K562 (cell line): Measurements from ENCODE around the gene TCEAL1. TPM values are rescaled to one million over a fixed set of nuclear protein-coding genes. Genes with fewer than 3 reads are reported as not detected.
"Not testable (repeated sequence)": the region's sequence is repeated elsewhere in the genome, so short reads cannot be mapped to it uniquely, and the experiment has no call there.

Experiments
- ATAC-seq: fragments of 200-7000 bp; cut with Tn5 transposase; 3 replicates; pipeline ENCODE4 v1.9.1; 2020; ENCODE audit warnings: moderate library complexity
- BruUV-seq: library from RNA; stranded (reverse); fragments of 400-500 nt; replicated peaks from 2 replicates; lab custom pipeline; 2021; lab: Mats Ljungman, UMichigan
- CTCF ChIA-PET: fragments of 300-600 bp; formaldehyde crosslinking; extraction: SDS; loops from one replicate; lab custom pipeline; 2021; ENCODE audit warnings: low intra/inter-chr PET ratio; lab: Yijun Ruan, JAX
- POLR2A ChIA-PET: fragments of 300-600, 350-650 bp; sonication (Branson Sonifier 250); formaldehyde crosslinking; extraction: SDS; loops from one replicate; lab custom pipeline; 2021; ENCODE audit warnings: antibody characterized with exemption, inconsistent platforms; lab: Yijun Ruan, JAX
- DNase-seq, 4 experiments: peaks; one replicate each; pipeline versions ENCODE4 v3.0.0 to v3.0.0-alpha.2; 2011 to 2018; ENCODE audit warnings: low spot score in 3 of 4, mixed read lengths in 3 of 4; ENCODE audit errors: extremely low read depth in 1 of 4
- FAIRE-seq: peaks from 2 replicates; lab custom pipeline; 2011; peaks lifted over from hg19 to GRCh38; lab: Jason Lieb, UNC
- H2AFZ ChIP-seq: 2 replicates; pipeline ENCODE4 v1.6.0; 2011; ENCODE audit warnings: low read depth, low read length, control low read depth, inconsistent platforms
- H3K27ac ChIP-seq: fragments of 200-600 bp; 3 replicates; pipeline ENCODE4 v1.8.0; 2011; ENCODE audit warnings: low read depth, mild to moderate bottlenecking, control low read depth, inconsistent platforms, low read length, moderate library complexity, mixed read lengths; ENCODE audit errors: extremely low read depth
- H3K27me3 ChIP-seq, 2 experiments: fragments of 300-600 bp in 1 of 2; 2 replicates in 1 of 2; 3 replicates in 1 of 2; pipeline versions ENCODE4 v1.6.0 to v1.8.0; 2011; ENCODE audit warnings: inconsistent platforms in 2 of 2, low read length in 2 of 2, mild to moderate bottlenecking in 1 of 2, mixed read lengths in 1 of 2, moderate library complexity in 1 of 2; ENCODE audit not compliant: control insufficient read depth in 2 of 2, insufficient read depth in 2 of 2
- H3K36me3 ChIP-seq: fragments of 300-600 bp; 3 replicates; pipeline ENCODE4 v1.8.0; 2011; ENCODE audit warnings: mild to moderate bottlenecking, low read length, inconsistent platforms; ENCODE audit not compliant: control insufficient read depth, insufficient read depth
- H3K4me1 ChIP-seq, 2 experiments: fragments of 200-600 bp in 1 of 2; replicated peaks in 1 of 2; 2 replicates in 1 of 2; 3 replicates in 1 of 2; pipeline versions ENCODE4 v1.5.1 to v1.8.0; 2011; ENCODE audit warnings: inconsistent platforms in 2 of 2, low read length in 2 of 2, mild to moderate bottlenecking in 1 of 2, mixed read lengths in 1 of 2, moderate library complexity in 1 of 2; ENCODE audit not compliant: control insufficient read depth in 2 of 2, insufficient read depth in 2 of 2
- H3K4me2 ChIP-seq: 2 replicates; pipeline ENCODE4 v1.6.1; 2011; ENCODE audit warnings: low read length, control low read depth, inconsistent platforms, mixed read lengths; ENCODE audit not compliant: insufficient read depth
- H3K4me3 ChIP-seq: fragments of 200-600 bp; sonication (generic), shearing (Covaris generic); 2 replicates; pipeline ENCODE4 v1.5.1; 2016; ENCODE audit warnings: control low read depth, inconsistent platforms
- H3K79me2 ChIP-seq: fragments of 200-600 bp; 3 replicates; pipeline ENCODE4 v1.8.0; 2011; ENCODE audit warnings: low read length, inconsistent platforms; ENCODE audit not compliant: control insufficient read depth, insufficient read depth
- H3K9ac ChIP-seq, 2 experiments: 2 replicates each; pipeline versions ENCODE4 v1.6.0 to v1.6.1; 2011; ENCODE audit warnings: low read depth in 2 of 2, low read length in 2 of 2, control low read depth in 1 of 2, inconsistent platforms in 1 of 2, mild to moderate bottlenecking in 1 of 2, mixed read lengths in 1 of 2; ENCODE audit not compliant: insufficient read depth in 1 of 2
- H3K9me1 ChIP-seq: one replicate; pipeline ENCODE4 v1.6.0; 2011; ENCODE audit warnings: inconsistent platforms, mild to moderate bottlenecking, low read length, moderate library complexity; ENCODE audit not compliant: control insufficient read depth, insufficient read depth
- H3K9me3 ChIP-seq: replicated peaks from 2 replicates; pipeline ENCODE4 v1.5.1; 2011; ENCODE audit warnings: low read depth, low read length, inconsistent platforms; ENCODE audit not compliant: control insufficient read depth, insufficient read depth
- H4K20me1 ChIP-seq: replicated peaks from 2 replicates; pipeline ENCODE4 v1.6.1; 2011; ENCODE audit warnings: low read length, inconsistent platforms, mixed read lengths; ENCODE audit not compliant: control insufficient read depth, insufficient read depth
- ZNF512 ChIP-seq: IDR thresholded peaks from 2 replicates; pipeline ENCODE4 v1.6.1; 2016; ENCODE audit warnings: missing genetic modification characterization, missing compliant biosample characterization
- WGBS: fragments of 100-300 bp; shearing (Covaris generic); methylation state at CpG from one replicate; pipeline ENCODE4 v1.1.6; 2016; ENCODE audit warnings: low coverage, mixed read lengths; ENCODE audit not compliant: insufficient coverage; ENCODE audit errors: missing lambda C conversion rate; 5-methylcytosine and 5-hydroxymethylcytosine counted together
- in situ Hi-C: fragments of 300-500 bp; cut with MboI; formaldehyde crosslinking; loops from 4 replicates; pipeline ENCODE4 v1.15.0; 2018; ENCODE audit warnings: inconsistent platforms, mixed read lengths
- intact Hi-C: fragments of 100-400 bp; cut with micrococcal nuclease; formaldehyde crosslinking; loops from 2 replicates; pipeline ENCODE4 v1.14.2; 2022
- polyA plus RNA-seq, 8 experiments: library from polyadenylated mRNA; depleted of rRNA in 4 of 8; stranded (reverse) in 5 of 8; unstranded in 3 of 8; fragments of >200 nt; fragmentation: Nextera tagmentation in 2 of 8; fragmentation: Illumina TruSeq in 1 of 8; extraction: Ambion mirVana in 2 of 8; extraction: Trizol in 1 of 8; gene quantifications; 2 replicates each; pipeline versions ENCODE4 v1.2.1 to v1.2.3, GENCODE V29; 2011 to 2014; ENCODE audit warnings: inconsistent platforms in 1 of 8, missing spikeins in 1 of 8
- total RNA-seq, 7 experiments: library from RNA; depleted of rRNA in 6 of 7; stranded (reverse); fragments of >200 nt in 6 of 7; fragmentation: Illumina TruSeq in 2 of 7; extraction: Trizol in 2 of 7; gene quantifications; 2 replicates each; pipeline versions ENCODE4 v1.2.1 to v1.2.3, GENCODE V29; 2011 to 2021; ENCODE audit warnings: low replicate concordance in 1 of 7

TCEAL1 gene
- total and polyA plus RNA-seq, 9 of the 15 experiments (the other 6 are each of a cell fraction or from before 2014, with no cell fraction given), result 2.1 to 5.3 (median 4.0) TPM

- H2AFZ ChIP-seq, intact Hi-C loops: not testable (repeated sequence)
Observed at GRCh38 chrX:103659460-103659859, 30.7 kb downstream of the TCEAL1 start.

More at GRCh38 chrX:103659460-103659859, 30.7 kb downstream of the TCEAL1 start:
- WGBS, result 0% methylated on average over 2 of the region's 2 CpGs
- H3K4me1 ChIP-seq, H3K27ac ChIP-seq, H3K36me3 ChIP-seq, FAIRE-seq, ATAC-seq, H3K27me3 ChIP-seq, BruUV-seq, DNase-seq, POLR2A ChIA-PET, H3K9me3 ChIP-seq, H3K9ac ChIP-seq, H3K79me2 ChIP-seq, in situ Hi-C loops, H3K4me3 ChIP-seq, H4K20me1 ChIP-seq, H3K4me2 ChIP-seq, H3K9me1 ChIP-seq, CTCF ChIA-PET: not testable (repeated sequence)
- TF ChIP-seq ZNF512 (tag), result peak; percentile 30; the same call in 1 of the 2 replicates
